ENCODE data around the gene BLID.

GRCh38 chr11:122140500-122140899, 24.5 kb upstream of the BLID start:
- TF ChIP-seq CTCF (IDR thresholded peaks at IDR 0.05) (no peak), POLR2A (IDR thresholded peaks at IDR 0.05) (no peak)
